Measurements from ENCODE around the gene PRPF39. TPM values are rescaled to one million over a fixed set of nuclear protein-coding genes. Genes with fewer than 3 reads are reported as not detected.

The PRPF39 gene
- total RNA-seq, 1 experiment from 2014 or later = 57.4 TPM

DNA sequence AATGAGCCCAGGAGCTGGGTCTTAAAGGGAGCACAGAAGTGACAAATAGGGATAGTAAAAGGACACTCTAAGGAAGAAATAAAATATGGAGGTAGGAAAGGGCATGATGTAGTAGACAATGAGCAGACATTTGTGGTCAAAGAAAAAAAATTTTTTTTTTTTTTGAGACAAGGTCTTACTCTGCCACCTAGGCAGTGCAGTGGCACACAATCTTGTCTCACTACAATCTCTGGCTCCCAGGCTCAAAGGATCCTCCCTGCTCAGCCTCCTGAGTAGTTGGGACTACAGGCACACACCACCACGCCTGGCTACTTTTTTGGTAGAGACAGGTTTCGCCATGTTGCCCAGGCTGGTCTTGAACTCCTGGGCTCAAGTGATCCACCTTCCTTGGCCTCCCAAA, 41.8 kb downstream of the PRPF39 start:
- TF ChIP-seq, protein P1, sequence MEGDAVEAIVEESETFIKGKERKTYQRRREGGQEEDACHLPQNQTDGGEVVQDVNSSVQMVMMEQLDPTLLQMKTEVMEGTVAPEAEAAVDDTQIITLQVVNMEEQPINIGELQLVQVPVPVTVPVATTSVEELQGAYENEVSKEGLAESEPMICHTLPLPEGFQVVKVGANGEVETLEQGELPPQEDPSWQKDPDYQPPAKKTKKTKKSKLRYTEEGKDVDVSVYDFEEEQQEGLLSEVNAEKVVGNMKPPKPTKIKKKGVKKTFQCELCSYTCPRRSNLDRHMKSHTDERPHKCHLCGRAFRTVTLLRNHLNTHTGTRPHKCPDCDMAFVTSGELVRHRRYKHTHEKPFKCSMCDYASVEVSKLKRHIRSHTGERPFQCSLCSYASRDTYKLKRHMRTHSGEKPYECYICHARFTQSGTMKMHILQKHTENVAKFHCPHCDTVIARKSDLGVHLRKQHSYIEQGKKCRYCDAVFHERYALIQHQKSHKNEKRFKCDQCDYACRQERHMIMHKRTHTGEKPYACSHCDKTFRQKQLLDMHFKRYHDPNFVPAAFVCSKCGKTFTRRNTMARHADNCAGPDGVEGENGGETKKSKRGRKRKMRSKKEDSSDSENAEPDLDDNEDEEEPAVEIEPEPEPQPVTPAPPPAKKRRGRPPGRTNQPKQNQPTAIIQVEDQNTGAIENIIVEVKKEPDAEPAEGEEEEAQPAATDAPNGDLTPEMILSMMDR (conservative IDR thresholded peaks at IDR 0.05; ENCODE audit: low read depth, low read length) = no peak
- TF ChIP-seq EZH2 (IDR thresholded peaks at IDR 0.05; ENCODE audit: borderline replicate concordance, low read depth, low read length, poor library complexity, severe bottlenecking) = no peak
- CTCF ChIA-PET = no interaction called here
- Histone ChIP-seq H3K4me1 (ENCODE audit: insufficient read depth, low read length, poor library complexity, severe bottlenecking) (no peaks in the 10 kb centered on the region), H3K4me3 (ENCODE audit: low read depth, low read length, poor library complexity, severe bottlenecking) (no peak overlapping the region), H3K27ac (ENCODE audit: low read depth, low read length, poor library complexity, severe bottlenecking) (no peak overlapping the region), H3K9me3 (ENCODE audit: low read depth, low read length, poor library complexity, severe bottlenecking) (no peaks in the 10 kb centered on the region), H3K36me3 (ENCODE audit: insufficient read depth, low read length, poor library complexity, severe bottlenecking) (peaks cover 56% of the 10 kb centered on the region), H3K27me3 (replicated peaks; ENCODE audit: insufficient read depth, low read depth, low read length, poor library complexity) (no peaks in the 10 kb centered on the region)
- intact Hi-C loops (cut with micrococcal nuclease; ENCODE audit: unreplicated experiment) = no loop called here
- BruUV-seq (replicated peaks) = no TSS peak
- POLR2A ChIA-PET (ENCODE audit: low non-redundant PET) = no interaction called here
- no peak for DNase-seq (ENCODE audit: low spot score)

DNA sequence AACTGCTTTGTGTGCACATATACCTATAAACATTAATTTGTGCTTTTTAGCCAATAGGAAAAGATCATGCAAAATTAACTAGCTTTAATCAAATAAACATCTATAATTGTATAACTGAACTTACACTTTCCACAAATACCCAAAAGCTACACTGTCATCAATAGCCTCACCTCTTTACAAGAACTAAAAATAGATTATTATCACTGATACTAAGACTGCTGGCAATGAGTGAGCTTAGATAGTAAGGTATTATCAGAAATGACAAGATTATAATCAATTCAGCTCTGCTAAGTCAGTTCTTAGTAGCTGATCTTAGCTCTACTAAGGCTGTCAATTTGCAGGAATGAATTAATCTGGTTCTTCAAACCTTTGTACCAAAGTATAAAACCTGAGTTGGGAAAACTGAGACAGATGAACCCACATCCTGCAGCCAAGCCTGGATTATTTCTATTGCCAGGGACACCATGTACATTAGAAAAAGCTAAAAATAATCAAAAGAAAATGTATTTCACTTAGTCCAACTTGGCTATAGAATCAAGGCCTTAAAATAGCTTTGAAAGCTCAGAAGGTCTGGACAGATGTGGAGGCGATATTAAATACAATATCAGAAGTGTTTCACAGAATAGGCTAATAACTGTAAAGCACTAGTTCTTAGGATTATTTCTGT, 45.2 kb downstream of the PRPF39 start:
- Histone ChIP-seq H3K9me3 (ENCODE audit: low read depth, low read length, poor library complexity, severe bottlenecking) (no peaks in the 10 kb centered on the region), H3K4me3 (ENCODE audit: low read depth, low read length, poor library complexity, severe bottlenecking) (no peak overlapping the region), H3K27me3 (replicated peaks; ENCODE audit: insufficient read depth, low read depth, low read length, poor library complexity) (no peaks in the 10 kb centered on the region), H3K4me1 (ENCODE audit: insufficient read depth, low read length, poor library complexity, severe bottlenecking) (peaks cover 5% of the 10 kb centered on the region), H3K36me3 (ENCODE audit: insufficient read depth, low read length, poor library complexity, severe bottlenecking) (peaks cover 26% of the 10 kb centered on the region), H3K27ac (ENCODE audit: low read depth, low read length, poor library complexity, severe bottlenecking) (no peak overlapping the region)
- ChIA-PET POLR2A (ENCODE audit: low non-redundant PET) (no interaction called here), CTCF (interaction anchor here (0.6 kb wide), 1 partner anchor 167 kb away, joined by 3 read pairs; the partner anchor contains the start of genes KLHL28 and TOGARAM1)
- TF ChIP-seq, protein P1 (conservative IDR thresholded peaks at IDR 0.05; ENCODE audit: low read depth, low read length) = no peak
- no peak for TF ChIP-seq EZH2 (IDR thresholded peaks at IDR 0.05; ENCODE audit: borderline replicate concordance, low read depth, low read length, poor library complexity, severe bottlenecking)
- intact Hi-C loops (cut with micrococcal nuclease; ENCODE audit: unreplicated experiment) = no loop called here
- no peak for DNase-seq (ENCODE audit: low spot score)
- BruUV-seq (replicated peaks) = no TSS peak

DNA sequence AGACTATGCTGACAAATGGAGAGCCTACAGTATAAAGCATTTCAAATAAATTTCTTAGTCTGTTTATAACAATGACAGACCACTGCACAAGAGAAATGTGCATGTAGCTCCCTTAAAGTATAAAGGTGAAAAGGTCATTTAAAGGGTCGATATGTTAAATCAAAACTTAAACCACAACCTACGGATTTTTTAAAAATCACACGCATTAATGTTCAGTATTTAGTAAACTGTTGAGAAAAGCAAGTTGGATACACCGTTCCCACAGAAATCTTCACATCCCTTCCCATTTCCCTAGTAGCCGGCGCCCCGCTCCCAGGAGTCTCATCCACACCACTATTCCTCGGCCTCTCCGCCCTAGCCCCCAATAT, 49.8 kb downstream of the PRPF39 start:
- Histone ChIP-seq H3K4me3 (ENCODE audit: low read depth, low read length, poor library complexity, severe bottlenecking) (peak overlapping the region; percentile 83), H3K27ac (ENCODE audit: low read depth, low read length, poor library complexity, severe bottlenecking) (peak overlapping the region; percentile 92), H3K4me1 (ENCODE audit: insufficient read depth, low read length, poor library complexity, severe bottlenecking) (peaks cover 12% of the 10 kb centered on the region), H3K9me3 (ENCODE audit: low read depth, low read length, poor library complexity, severe bottlenecking) (no peaks in the 10 kb centered on the region), H3K27me3 (replicated peaks; ENCODE audit: insufficient read depth, low read depth, low read length, poor library complexity) (no peaks in the 10 kb centered on the region), H3K36me3 (ENCODE audit: insufficient read depth, low read length, poor library complexity, severe bottlenecking) (no peaks in the 10 kb centered on the region)
- POLR2A ChIA-PET (ENCODE audit: low non-redundant PET) = interaction anchor here (0.6 kb wide), 1 partner anchor 19 kb away, joined by 3 read pairs; no protein-coding TSS in a partner anchor
- CTCF ChIA-PET = interaction anchor here (0.6 to 0.7 kb wide), 2 partner anchors 108 to 122 kb away, joined by 4 to 10 read pairs; no protein-coding TSS in a partner anchor
- intact Hi-C loops (cut with micrococcal nuclease; ENCODE audit: unreplicated experiment) = loop anchor here (2.0 to 5.0 kb wide), 3 partner anchors 119 to 221 kb away; partner anchors contain the start of genes KLHL28 and MIS18BP1
- DNase-seq (ENCODE audit: low spot score) = no peak
- BruUV-seq (replicated peaks) = TSS peak; percentile 76
- TF ChIP-seq, protein P1 (conservative IDR thresholded peaks at IDR 0.05; ENCODE audit: low read depth, low read length) = no peak
- TF ChIP-seq EZH2 (IDR thresholded peaks at IDR 0.05; ENCODE audit: borderline replicate concordance, low read depth, low read length, poor library complexity, severe bottlenecking) = no peak

Measured in A673 (cell line).